C4-2B (cell line): ENCODE data around the gene ASB14.

Experiments
- ZFX ChIP-seq: fragments of 450-650 bp; IDR thresholded peaks from 2 replicates; pipeline ENCODE4 v1.6.1; 2017
- TF ChIP-seq, protein P1 (sequence below): fragments of 450-650 bp; conservative IDR thresholded peaks from 2 replicates; pipeline ENCODE4 v1.5.1; 2017; ENCODE audit warnings: mild to moderate bottlenecking

DNA sequence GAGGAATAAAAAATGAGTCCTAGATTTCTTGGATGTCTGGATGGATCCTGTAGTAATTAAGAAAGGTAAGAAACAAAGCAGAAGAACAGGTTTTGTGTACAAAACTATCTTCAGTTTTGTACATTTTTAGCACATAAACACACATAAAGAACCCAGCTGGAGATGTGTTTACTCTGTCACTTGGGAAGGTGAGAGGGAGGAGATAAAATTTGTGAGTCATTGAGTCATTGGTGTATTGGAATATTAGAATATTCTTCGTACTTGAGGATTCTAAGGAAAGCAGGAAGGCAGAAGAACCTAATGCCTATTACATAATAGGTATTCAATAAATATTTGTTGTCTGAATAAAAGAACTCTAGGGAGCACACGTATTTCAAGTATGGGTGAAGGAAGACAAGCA, 47.5 kb downstream of the ASB14 start:
- TF ChIP-seq, protein P1, sequence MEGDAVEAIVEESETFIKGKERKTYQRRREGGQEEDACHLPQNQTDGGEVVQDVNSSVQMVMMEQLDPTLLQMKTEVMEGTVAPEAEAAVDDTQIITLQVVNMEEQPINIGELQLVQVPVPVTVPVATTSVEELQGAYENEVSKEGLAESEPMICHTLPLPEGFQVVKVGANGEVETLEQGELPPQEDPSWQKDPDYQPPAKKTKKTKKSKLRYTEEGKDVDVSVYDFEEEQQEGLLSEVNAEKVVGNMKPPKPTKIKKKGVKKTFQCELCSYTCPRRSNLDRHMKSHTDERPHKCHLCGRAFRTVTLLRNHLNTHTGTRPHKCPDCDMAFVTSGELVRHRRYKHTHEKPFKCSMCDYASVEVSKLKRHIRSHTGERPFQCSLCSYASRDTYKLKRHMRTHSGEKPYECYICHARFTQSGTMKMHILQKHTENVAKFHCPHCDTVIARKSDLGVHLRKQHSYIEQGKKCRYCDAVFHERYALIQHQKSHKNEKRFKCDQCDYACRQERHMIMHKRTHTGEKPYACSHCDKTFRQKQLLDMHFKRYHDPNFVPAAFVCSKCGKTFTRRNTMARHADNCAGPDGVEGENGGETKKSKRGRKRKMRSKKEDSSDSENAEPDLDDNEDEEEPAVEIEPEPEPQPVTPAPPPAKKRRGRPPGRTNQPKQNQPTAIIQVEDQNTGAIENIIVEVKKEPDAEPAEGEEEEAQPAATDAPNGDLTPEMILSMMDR: no peak
- TF ChIP-seq ZFX: no peak
